Germinal center (tissue), 1 donor: ENCODE results near the gene KCNQ5.

Experiments used
- DNase-seq: peaks from one replicate; pipeline ENCODE4 v3.0.0; 2012; ENCODE audit warnings: mixed read lengths, low spot score

KCNQ5 gene

GRCh38 chr6:73002588-73002987 lies 380.7 kb downstream of the KCNQ5 start:
- no peak for DNase-seq

DNA sequence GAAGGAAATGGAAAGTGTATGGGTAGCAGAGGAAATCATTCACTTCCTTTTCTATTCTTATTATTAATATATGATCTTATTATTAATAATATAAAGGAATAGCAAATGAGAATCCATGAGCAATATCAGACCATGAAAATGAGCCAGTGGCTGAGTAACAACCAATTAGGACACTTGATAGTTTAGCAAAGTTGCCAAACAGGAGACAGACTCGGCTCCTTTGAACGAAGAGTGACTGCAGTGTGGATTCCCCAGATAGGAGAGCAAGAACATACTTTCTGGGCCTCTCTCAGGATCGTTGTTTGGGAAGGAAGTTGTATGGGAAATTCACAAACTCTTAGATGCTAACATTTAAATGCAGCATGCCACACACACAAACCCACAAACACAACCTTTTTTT lies 381.4 kb downstream of the KCNQ5 start:
- no peak for DNase-seq

DNA sequence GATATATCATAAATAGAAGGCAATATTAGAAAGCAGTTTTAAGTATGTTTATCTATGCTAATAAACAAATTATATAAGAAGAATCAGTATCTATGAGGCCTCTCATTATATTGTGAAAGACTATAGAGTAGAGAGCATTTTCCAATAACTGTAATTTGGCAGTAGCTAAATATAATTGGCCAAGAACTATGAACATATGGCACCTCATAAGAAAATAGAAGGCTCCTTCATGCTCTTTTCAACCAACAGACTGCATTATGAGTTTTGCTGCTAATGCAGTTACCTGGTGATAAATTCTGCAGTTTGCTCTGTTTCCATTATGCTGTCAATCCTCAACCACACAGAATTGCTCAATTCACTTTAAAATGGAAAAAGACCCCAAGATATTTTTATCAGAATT lies 382.4 kb downstream of the KCNQ5 start:
- no peak for DNase-seq

- DNase-seq = no peak
These were observed 383.0 kb downstream of the KCNQ5 start for GRCh38 chr6:73004861-73005260.

DNA sequence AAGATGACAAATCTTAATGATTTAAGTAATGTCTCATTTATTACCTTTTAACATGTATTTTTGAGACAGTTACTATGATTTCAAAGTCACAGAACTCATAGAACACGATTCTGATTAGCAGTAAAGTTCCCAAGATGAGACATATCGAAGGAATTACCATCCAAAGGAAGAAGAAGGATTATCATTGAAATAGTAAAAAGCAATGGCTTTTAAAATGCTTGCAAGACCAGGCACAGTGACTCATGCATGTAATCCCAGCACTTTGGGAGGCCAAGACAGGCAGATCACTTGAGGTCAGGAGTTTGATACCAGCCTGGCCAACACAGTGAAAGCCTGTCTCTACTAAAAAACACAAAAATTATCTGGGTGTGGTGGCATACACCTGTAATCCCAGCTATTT lies 384.3 kb downstream of the KCNQ5 start:
- no peak for DNase-seq

DNA sequence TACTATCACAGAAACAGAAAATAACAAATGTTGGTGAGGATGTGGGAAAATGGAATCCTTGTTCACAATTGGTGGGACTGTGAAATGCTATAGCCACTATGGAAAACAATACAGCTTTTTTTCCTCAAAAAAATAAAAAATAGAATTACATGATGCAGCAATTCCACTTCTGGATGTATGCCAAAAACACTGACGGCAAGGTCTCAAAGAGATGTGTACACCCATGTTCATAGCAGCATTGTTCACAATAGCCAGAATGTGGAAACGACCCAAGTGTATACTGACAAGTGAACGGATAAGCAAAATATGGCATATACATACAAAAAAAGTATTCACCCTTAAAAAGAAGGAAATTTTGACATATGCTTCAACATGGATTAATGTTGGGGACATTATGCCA lies 390.1 kb downstream of the KCNQ5 start:
- DNase-seq = no peak

DNA sequence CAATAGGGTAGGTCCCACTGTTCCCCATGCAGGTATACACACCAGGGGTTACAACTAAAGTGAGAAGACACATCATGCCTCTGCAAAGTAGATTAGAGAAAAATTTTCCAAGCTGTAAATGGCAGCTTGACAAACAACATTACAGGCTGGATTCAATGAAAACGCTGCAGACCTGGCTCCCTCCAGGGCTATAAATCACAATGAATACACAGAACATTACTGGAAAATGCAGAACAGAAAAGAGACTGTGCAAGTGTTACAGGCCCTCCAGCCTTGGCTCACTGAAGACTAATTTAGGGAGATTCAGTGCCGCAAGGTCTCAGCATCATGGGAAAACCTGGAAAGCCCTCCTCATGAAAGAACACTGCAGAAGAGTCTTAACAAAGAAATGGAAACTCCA lies 395.6 kb downstream of the KCNQ5 start:
- no peak for DNase-seq

- no peak for DNase-seq
These were observed 402.7 kb downstream of the KCNQ5 start for GRCh38 chr6:73024598-73024997.

DNA sequence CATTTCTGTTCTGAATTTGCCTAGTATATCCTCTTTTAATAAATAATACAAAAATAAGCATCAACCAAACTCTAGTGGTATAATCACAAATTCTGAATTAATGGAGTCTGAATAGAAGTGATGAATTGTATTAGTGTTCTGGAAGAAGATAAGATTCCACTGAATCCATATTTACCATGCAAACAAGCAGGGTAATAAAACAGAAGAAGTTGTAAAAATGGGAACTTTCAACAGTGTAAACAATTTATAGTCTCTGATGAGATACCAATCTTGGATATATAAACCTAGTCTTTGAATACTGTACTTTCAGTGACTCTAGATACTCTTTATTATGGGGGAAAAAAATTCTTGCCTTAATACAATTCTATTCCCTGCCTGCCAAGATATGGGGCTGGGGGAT lies 405.8 kb downstream of the KCNQ5 start:
- DNase-seq = no peak

GRCh38 chr6:73028124-73028766 lies 406.4 kb downstream of the KCNQ5 start:
- DNase-seq = no peak

GRCh38 chr6:73028893-73029450 lies 407.1 kb downstream of the KCNQ5 start:
- DNase-seq = no peak

DNA sequence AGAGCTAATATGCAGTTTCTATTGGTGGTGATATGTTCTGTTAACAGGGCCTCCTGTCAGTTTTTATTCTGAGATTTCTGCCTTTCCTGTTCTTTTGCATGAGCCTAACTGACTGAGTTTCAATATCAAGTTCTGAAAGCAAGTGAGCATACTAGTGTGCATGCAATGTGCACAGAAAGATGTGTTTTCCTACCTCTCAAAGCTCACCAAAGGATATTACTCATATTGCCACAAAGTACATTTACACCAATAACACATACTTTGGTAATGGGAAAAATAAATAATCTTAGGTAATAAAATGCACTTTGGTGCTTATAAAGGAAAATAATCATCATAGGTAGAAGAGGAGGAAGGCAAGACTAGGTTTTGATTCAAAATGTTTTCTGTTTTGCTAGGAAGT lies 408.4 kb downstream of the KCNQ5 start:
- DNase-seq = no peak

- no peak for DNase-seq
These were observed 409.2 kb downstream of the KCNQ5 start for GRCh38 chr6:73030791-73031782.

DNA sequence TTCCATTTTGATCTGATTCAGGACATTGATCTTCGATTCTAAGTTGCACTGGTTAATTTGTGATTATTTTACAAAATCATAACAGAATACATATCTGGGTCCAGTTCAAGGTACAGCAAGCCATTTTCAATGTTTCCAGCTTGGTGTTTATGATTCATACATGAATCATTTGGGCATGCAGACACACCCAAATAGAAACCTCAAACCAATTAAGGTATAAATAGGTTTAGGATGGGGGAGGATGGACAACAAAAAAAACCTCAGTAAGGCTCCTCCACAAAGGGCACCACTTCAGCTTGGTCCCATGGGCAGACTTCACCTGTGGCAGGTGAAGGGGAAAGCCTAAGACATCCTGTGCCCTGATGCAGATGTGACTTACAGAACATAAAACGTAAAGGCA lies 410.7 kb downstream of the KCNQ5 start:
- no peak for DNase-seq

GRCh38 chr6:73036689-73037088 lies 414.8 kb downstream of the KCNQ5 start:
- no peak for DNase-seq

GRCh38 chr6:73041051-73041450 lies 419.2 kb downstream of the KCNQ5 start:
- DNase-seq = no peak

GRCh38 chr6:73042892-73043291 lies 421.0 kb downstream of the KCNQ5 start:
- DNase-seq = no peak

DNA sequence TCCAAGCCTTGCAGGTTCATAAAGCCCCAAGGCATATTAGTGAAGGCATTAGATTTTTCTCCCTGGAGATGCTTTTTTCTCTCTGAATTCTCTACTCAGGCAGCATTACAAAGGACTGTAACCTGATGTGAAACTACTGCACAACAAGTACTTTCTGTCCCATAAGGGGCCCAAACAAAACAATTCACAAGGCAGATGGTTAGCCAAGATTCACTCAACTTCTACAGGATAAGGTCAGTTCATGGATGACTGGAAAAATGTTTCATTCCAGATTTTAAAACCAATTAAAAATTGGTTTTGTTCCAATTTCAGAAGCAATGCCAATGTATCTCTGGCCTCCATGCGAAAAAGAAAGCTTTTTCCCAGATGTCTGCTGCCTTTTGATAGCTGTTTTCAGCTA lies 421.6 kb downstream of the KCNQ5 start:
- no peak for DNase-seq

GRCh38 chr6:73045609-73046008 lies 423.7 kb downstream of the KCNQ5 start:
- no peak for DNase-seq

- no peak for DNase-seq
These were observed 425.9 kb downstream of the KCNQ5 start for GRCh38 chr6:73047801-73048200.

DNA sequence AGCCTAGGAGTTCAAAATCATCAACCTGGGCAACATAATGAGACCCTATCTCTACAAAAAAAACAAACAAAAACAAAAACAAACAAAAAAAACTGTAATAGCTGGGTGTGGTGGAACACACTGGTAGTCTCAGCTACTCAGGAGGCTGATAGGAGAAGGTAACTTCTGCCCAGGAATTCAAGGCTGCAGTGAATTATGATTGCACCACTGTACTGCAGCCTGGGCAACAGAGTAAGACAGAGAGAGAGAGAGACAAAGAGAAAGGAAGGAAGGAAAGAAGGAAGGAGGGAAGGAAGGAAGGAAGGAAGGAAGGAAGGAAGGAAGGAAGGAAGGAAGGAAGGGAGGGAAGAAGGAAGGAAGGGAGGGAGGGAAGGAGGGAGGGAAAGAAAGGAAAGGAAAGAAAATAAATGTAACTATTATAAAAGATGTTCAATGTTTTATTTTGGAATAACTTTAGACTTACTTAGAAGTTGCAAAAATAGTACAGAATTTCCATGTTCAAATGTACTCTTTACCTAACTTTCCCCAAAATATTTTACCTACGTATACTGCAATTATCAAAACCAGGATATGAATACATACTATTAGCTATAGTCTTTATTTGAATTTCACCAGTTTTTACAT lies 428.2 kb downstream of the KCNQ5 start:
- DNase-seq = no peak

DNA sequence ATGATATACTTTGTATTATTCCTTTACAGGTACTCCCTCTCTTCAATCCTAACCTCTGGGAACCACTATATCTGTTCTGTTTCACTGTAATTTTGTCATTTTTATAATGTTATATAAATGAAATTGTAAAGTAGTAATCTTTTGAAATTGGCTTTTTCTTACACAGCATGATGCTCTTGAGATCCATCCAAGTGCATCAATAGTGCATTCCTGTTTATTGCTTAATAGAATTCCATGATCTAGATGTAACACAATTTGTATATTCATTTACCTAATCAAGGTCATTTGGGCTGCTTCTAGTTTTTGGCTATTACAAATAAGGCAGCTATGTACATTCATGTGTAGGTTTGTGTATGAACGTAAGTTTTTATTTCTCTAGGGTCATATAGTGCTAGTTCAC lies 428.8 kb downstream of the KCNQ5 start:
- no peak for DNase-seq

- DNase-seq = no peak
These were observed 429.3 kb downstream of the KCNQ5 start for GRCh38 chr6:73051147-73051546.
